GM23248 (cell line): ENCODE data around the gene ZNF282. TPM values are rescaled to one million over a fixed set of nuclear protein-coding genes. Genes with fewer than 3 reads are reported as not detected.

Experiments
- DNase-seq: peaks from one replicate; pipeline ENCODE4 v3.0.0-alpha.2; 2015
- H2AFZ ChIP-seq: fragments of 200-600 bp; sonication (generic); 2 replicates; pipeline ENCODE4 v1.6.1; 2016; ENCODE audit warnings: antibody characterized with exemption
- H3F3A ChIP-seq: fragments of 200-600 bp; sonication (generic); 2 replicates; pipeline ENCODE4 v1.6.1; 2016; ENCODE audit warnings: mild to moderate bottlenecking, antibody characterized with exemption, mixed run types; ENCODE audit not compliant: insufficient read depth
- H3K27ac ChIP-seq: fragments of 200-600 bp; sonication (generic); 2 replicates; pipeline ENCODE4 v1.5.1; 2016; ENCODE audit warnings: mild to moderate bottlenecking
- H3K27me3 ChIP-seq: fragments of 200-600 bp; sonication (generic); replicated peaks from 2 replicates; pipeline ENCODE4 v1.6.1; 2016; ENCODE audit warnings: mild to moderate bottlenecking; ENCODE audit not compliant: insufficient read depth
- H3K36me3 ChIP-seq: fragments of 200-600 bp; sonication (generic); 2 replicates; pipeline ENCODE4 v1.6.1; 2016; ENCODE audit warnings: low read depth, mild to moderate bottlenecking
- H3K4me1 ChIP-seq: fragments of 200-600 bp; sonication (generic); 2 replicates; pipeline ENCODE4 v1.6.1; 2016; ENCODE audit warnings: mild to moderate bottlenecking; ENCODE audit not compliant: insufficient read depth
- H3K4me2 ChIP-seq: fragments of 200-600 bp; sonication (generic); one replicate; pipeline ENCODE4 v1.6.1; 2016; ENCODE audit warnings: mild to moderate bottlenecking; ENCODE audit not compliant: unreplicated experiment
- H3K4me3 ChIP-seq: fragments of 200-600 bp; sonication (generic); 2 replicates; pipeline ENCODE4 v1.5.1; 2016; ENCODE audit warnings: mild to moderate bottlenecking
- H3K79me2 ChIP-seq: fragments of 200-600 bp; sonication (generic); 2 replicates; pipeline ENCODE4 v1.6.1; 2016; ENCODE audit warnings: mild to moderate bottlenecking; ENCODE audit not compliant: insufficient read depth
- H3K9ac ChIP-seq: fragments of 200-600 bp; sonication (generic); 2 replicates; pipeline ENCODE4 v1.6.1; 2016; ENCODE audit warnings: mild to moderate bottlenecking
- H3K9me2 ChIP-seq: fragments of 200-600 bp; sonication (generic); 2 replicates; pipeline ENCODE4 v1.6.1; 2016; ENCODE audit warnings: mixed run types, mild to moderate bottlenecking, moderate library complexity; ENCODE audit not compliant: insufficient read depth
- H3K9me3 ChIP-seq: fragments of 200-600 bp; sonication (generic); one replicate; pipeline ENCODE4 v1.6.1; 2017; ENCODE audit warnings: low read depth
- H4K20me1 ChIP-seq: fragments of 200-600 bp; sonication (generic); 2 replicates; pipeline ENCODE4 v1.6.0; 2016; ENCODE audit not compliant: insufficient read depth
- EZH2 ChIP-seq: fragments of 200-600 bp; sonication (generic); IDR thresholded peaks from 2 replicates; pipeline ENCODE4 v1.6.1; 2018; ENCODE audit warnings: antibody characterized with exemption, mild to moderate bottlenecking; ENCODE audit not compliant: insufficient read depth, poor library complexity, severe bottlenecking
- EZH2phosphoT487 ChIP-seq: fragments of 200-600 bp; sonication (generic); IDR thresholded peaks from 2 replicates; pipeline ENCODE4 v1.6.1; 2018; ENCODE audit warnings: antibody characterized with exemption, moderate library complexity, mild to moderate bottlenecking, low read depth; ENCODE audit not compliant: insufficient read depth
- WGBS, 2 experiments: methylation state at CpG; one replicate each; pipeline ENCODE4 v1.1.6; 2015 to 2017; ENCODE audit warnings: low lambda C conversion rate in 2 of 2, low coverage in 1 of 2; ENCODE audit errors: missing lambda C conversion rate in 2 of 2; 5-methylcytosine and 5-hydroxymethylcytosine counted together
- in situ Hi-C: fragments of 300-500 bp; cut with MboI; formaldehyde crosslinking; loops from 2 replicates; pipeline ENCODE4 v1.15.0; 2020
- polyA plus RNA-seq: library from polyadenylated mRNA; unstranded; fragments of >200 nt; fragmentation: Nextera tagmentation; extraction: Ambion mirVana; gene quantifications from 2 replicates; pipeline ENCODE4 v1.2.1, GENCODE V29; 2016
- total RNA-seq: library from RNA; depleted of rRNA; stranded (reverse); fragments of >200 nt; shearing (Covaris generic); gene quantifications from 2 replicates; pipeline ENCODE4 v1.2.3, GENCODE V29; 2014

Gene ZNF282
- total and polyA plus RNA-seq, 2 experiments from 2014 or later = 2.8 to 24.1 TPM

DNA sequence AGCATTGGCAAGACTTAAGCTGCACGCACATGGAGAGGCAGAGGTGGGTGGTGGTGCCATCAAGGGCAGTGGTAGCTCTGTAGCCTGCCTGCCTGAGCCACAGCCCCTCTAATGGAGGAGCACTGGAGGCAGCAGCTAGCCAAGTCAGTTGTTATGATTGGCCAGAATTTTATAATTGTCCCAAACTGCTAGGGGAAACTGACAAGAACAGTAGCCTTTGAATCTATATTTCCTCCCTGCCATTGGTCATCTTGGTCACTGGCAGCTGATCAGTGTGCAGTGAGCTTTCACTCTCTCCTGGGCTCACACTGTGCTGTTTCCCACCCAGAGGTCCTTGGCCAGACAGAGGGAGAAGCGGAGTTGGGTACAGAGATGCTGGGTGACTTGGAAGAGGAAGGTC, 57.0 kb downstream of the ZNF282 start:
- no peaks in the 10 kb centered on the region for H4K20me1 ChIP-seq
- TF ChIP-seq EZH2phosphoT487 (no peak), EZH2 (no peak)
- peaks cover 23% of the 10 kb centered on the region for H3K79me2 ChIP-seq
- H3K36me3 ChIP-seq = peaks cover 28% of the 10 kb centered on the region; the same call in 1 of the 2 replicates
- H2AFZ ChIP-seq = no peak overlapping the region
- H3K27me3 ChIP-seq = no peaks in the 10 kb centered on the region
- no peak overlapping the region for H3K4me3 ChIP-seq
- H3K4me2 ChIP-seq = no peak overlapping the region
- no peaks in the 10 kb centered on the region for H3K9me2 ChIP-seq
- no peak overlapping the region for H3K27ac ChIP-seq
- in situ Hi-C loops = no loop called here
- peaks cover 5% of the 10 kb centered on the region for H3K4me1 ChIP-seq
- WGBS, 2 experiments = 100% methylated on average over 2 of the region's 2 CpGs
- no peak for DNase-seq
- H3F3A ChIP-seq = peaks cover 13% of the 10 kb centered on the region
- H3K9me3 ChIP-seq = no peaks in the 10 kb centered on the region
- H3K9ac ChIP-seq = no peak overlapping the region

DNA sequence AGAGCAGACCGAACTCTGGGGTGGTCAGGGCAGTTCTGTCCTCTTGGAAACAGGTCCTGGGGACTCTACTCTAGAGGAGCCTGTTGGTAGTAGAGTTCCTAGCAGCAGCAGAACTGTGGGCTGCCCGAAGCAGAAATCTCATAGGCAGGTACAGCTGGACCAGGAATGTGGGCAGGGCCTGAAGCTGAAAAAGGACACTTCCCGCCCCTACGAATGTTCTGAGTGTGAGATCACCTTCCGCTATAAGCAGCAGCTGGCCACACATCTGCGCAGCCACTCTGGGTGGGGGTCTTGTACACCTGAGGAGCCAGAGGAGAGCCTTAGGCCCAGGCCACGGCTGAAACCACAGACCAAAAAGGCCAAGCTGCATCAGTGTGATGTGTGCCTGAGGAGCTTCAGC, 58.3 kb downstream of the ZNF282 start:
- WGBS, 2 experiments = 89 to 92% methylated on average over 7 of the region's 7 CpGs
- DNase-seq = no peak
- in situ Hi-C loops = no loop called here
- peaks cover 22% of the 10 kb centered on the region for H3F3A ChIP-seq
- peaks cover 9% of the 10 kb centered on the region for H3K4me1 ChIP-seq
- no peak overlapping the region for H3K27ac ChIP-seq
- H2AFZ ChIP-seq = no peak overlapping the region
- H3K4me3 ChIP-seq = no peak overlapping the region
- H4K20me1 ChIP-seq = no peaks in the 10 kb centered on the region
- no peaks in the 10 kb centered on the region for H3K9me3 ChIP-seq
- no peak overlapping the region for H3K4me2 ChIP-seq
- no peaks in the 10 kb centered on the region for H3K9me2 ChIP-seq
- peaks cover 28% of the 10 kb centered on the region; the same call in 1 of the 2 replicates for H3K36me3 ChIP-seq
- H3K27me3 ChIP-seq = no peaks in the 10 kb centered on the region
- no peak overlapping the region for H3K9ac ChIP-seq
- H3K79me2 ChIP-seq = peaks cover 10% of the 10 kb centered on the region
- TF ChIP-seq EZH2phosphoT487 (no peak), EZH2 (no peak)

DNA sequence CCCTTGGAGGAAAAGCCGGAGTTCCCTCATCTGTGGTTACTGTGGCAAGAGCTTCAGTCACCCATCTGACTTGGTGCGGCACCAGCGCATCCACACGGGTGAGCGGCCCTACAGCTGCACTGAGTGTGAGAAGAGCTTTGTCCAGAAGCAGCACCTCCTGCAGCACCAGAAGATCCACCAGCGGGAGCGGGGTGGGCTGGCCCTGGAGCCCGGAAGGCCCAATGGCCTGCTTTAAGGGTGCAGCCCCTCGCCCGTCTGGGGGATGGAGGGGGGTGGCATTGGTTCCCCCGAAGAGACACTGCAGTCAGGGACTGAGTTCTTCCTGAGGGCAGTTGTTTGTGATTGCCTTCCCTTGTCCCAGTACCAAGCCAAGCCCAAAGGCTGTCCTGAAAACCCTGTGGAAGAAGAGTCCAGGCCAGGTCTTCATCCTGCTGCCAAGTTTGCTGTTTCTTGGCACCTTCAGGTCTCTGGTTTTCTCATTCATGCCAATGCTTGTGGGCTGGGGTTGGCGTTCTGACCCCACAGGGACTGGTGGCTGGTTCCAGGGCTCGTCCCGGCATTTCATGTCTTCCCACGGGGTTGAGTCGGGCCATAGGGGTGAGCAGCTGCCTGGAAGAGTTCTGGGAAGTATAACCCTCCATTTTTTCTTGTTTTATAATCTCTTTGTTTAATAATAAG, 59.0 kb downstream of the ZNF282 start:
- Histone ChIP-seq H3K9me3 (no peaks in the 10 kb centered on the region), H3K36me3 (peaks cover 28% of the 10 kb centered on the region; the same call in 1 of the 2 replicates), H3K27ac (no peak overlapping the region), H3K27me3 (no peaks in the 10 kb centered on the region), H3K9ac (no peak overlapping the region), H3K4me3 (no peak overlapping the region), H3K79me2 (peaks cover 4% of the 10 kb centered on the region), H4K20me1 (no peaks in the 10 kb centered on the region), H3K9me2 (no peaks in the 10 kb centered on the region), H3K4me2 (no peak overlapping the region), H3K4me1 (peaks cover 9% of the 10 kb centered on the region), H2AFZ (no peak overlapping the region), H3F3A (peaks cover 22% of the 10 kb centered on the region)
- DNase-seq = no peak
- no peak for TF ChIP-seq EZH2phosphoT487
- TF ChIP-seq EZH2 = no peak
- WGBS, 2 experiments = 89 to 92% methylated on average over 16 of the region's 16 CpGs
- in situ Hi-C loops = no loop called here

DNA sequence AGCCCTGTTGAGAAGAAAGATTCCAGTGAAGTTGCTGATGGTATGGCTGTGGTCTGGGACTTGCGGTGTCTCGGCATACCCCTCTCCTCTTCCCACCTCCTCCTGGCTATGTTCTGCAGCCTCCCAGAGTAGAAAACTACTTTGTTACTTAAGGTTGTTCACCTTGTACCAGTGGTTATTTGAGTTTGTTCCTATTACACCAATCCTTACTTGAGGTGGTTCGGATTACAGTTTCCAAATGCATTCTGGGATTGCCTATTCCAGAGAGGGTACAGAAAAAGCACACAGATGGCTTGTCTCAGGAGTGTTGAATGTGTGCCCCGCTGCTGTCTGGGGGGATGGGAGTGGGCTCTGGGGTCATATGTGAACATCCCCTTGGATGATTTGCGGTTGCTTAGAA, 59.8 kb downstream of the ZNF282 start:
- TF ChIP-seq EZH2phosphoT487 (no peak), EZH2 (no peak)
- Histone ChIP-seq H3K27ac (no peak overlapping the region), H3K9me3 (no peaks in the 10 kb centered on the region), H3K79me2 (no peaks in the 10 kb centered on the region; the same call in 1 of the 2 replicates), H3K4me3 (no peak overlapping the region), H3K36me3 (peaks cover 28% of the 10 kb centered on the region; the same call in 1 of the 2 replicates), H3K9me2 (no peaks in the 10 kb centered on the region), H3K4me1 (peaks cover 9% of the 10 kb centered on the region), H3K27me3 (no peaks in the 10 kb centered on the region), H4K20me1 (no peaks in the 10 kb centered on the region), H3F3A (peaks cover 22% of the 10 kb centered on the region), H3K9ac (no peak overlapping the region), H3K4me2 (no peak overlapping the region), H2AFZ (no peak overlapping the region)
- 94 to 98% methylated on average over 5 of the region's 5 CpGs for WGBS, 2 experiments
- no peak for DNase-seq
- in situ Hi-C loops = no loop called here

DNA sequence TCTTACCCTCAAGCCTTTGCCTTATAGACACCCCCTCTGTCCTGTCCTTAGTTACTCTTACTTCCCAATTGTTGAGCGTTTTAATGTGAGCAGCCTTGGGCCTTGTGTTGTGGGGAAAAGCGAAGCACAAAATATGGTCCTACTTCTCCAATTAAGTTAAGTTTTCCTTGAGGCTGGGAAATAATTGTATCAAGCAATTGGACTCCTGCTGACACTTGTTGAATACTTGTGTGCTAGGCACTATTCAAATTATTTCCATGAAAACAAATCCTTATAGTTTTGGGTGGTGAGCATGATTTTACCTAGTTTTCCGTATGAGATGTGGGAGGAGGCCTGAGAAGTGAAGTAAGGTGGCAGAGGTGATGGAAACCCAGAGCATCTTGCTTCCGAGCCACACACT, 61.2 kb downstream of the ZNF282 start:
- peak overlapping the region; percentile 45 for H3K27ac ChIP-seq
- in situ Hi-C loops = no loop called here
- 86 to 93% methylated on average over 4 of the region's 4 CpGs for WGBS, 2 experiments

More for the DNA sequence above, 61.2 kb downstream of the ZNF282 start:
- H3K79me2 ChIP-seq = no peaks in the 10 kb centered on the region
- H4K20me1 ChIP-seq = no peaks in the 10 kb centered on the region
- no peak for DNase-seq
- peaks cover 17% of the 10 kb centered on the region; the same call in 1 of the 2 replicates for H3K36me3 ChIP-seq
- no peak overlapping the region for H3K4me3 ChIP-seq
- H3K27me3 ChIP-seq = no peaks in the 10 kb centered on the region
- H3K4me2 ChIP-seq = no peak overlapping the region
- no peaks in the 10 kb centered on the region for H3K9me3 ChIP-seq
- no peak overlapping the region for H3K9ac ChIP-seq
- peaks cover 15% of the 10 kb centered on the region for H3K4me1 ChIP-seq
- no peaks in the 10 kb centered on the region for H3K9me2 ChIP-seq
- no peak overlapping the region for H2AFZ ChIP-seq
- TF ChIP-seq EZH2 (no peak), EZH2phosphoT487 (no peak)
- H3F3A ChIP-seq = peaks cover 33% of the 10 kb centered on the region
